Erythroblast (primary cell): ENCODE data around the gene MEGF11.

Experiments used
- GATA1 ChIP-seq: IDR thresholded peaks from 2 replicates; pipeline ENCODE4 v1.6.1; 2011; ENCODE audit warnings: low read depth, mild to moderate bottlenecking, control low read depth, low read length, moderate library complexity
- POLR2A ChIP-seq: IDR thresholded peaks from 2 replicates; pipeline ENCODE4 v1.6.1; 2011; ENCODE audit warnings: mild to moderate bottlenecking, low read length

- TF ChIP-seq POLR2A (no peak), GATA1 (no peak)
Observed at GRCh38 chr15:66017000-66017399, 236.6 kb downstream of the MEGF11 start.
